HG03571 (cell line): ENCODE measurements around the gene FARSA.
"Not testable (repeated sequence)": the region's sequence is repeated elsewhere in the genome, so short reads cannot be mapped to it uniquely, and the experiment has no call there.

Experiments
- ATAC-seq: cut with Tn5 transposase; IDR thresholded peaks from one replicate; pipeline ENCODE4 v1.9.1; 2021; ENCODE audit not compliant: unreplicated experiment

The FARSA gene

GRCh38 chr19:12933287-12934072 is at the start of gene FARSA:
TSS of gene FARSA (minus strand) at chr19:12933711. CDS start at chr19:12933696, 15 bp downstream.
- ATAC-seq: peak; percentile 36

GRCh38 chr19:12983091-12983490 is 49.6 kb upstream of the FARSA start:
- no peak for ATAC-seq

- no peak for ATAC-seq
These were observed 49.1 kb upstream of the FARSA start for GRCh38 chr19:12982648-12983047.

- ATAC-seq: no peak
These were observed 46.5 kb upstream of the FARSA start for GRCh38 chr19:12979974-12980373.

- ATAC-seq: not testable (repeated sequence)
These were observed 42.6 kb upstream of the FARSA start for GRCh38 chr19:12976109-12976508.

GRCh38 chr19:12975221-12975741 is 41.8 kb upstream of the FARSA start:
- ATAC-seq: no peak

GRCh38 chr19:12974301-12975220 is 41.0 kb upstream of the FARSA start:
- no peak for ATAC-seq

- ATAC-seq: no peak
These were observed 39.7 kb upstream of the FARSA start for GRCh38 chr19:12973236-12973635.

- ATAC-seq: no peak
These were observed 36.7 kb upstream of the FARSA start for GRCh38 chr19:12970070-12970820.

- ATAC-seq: no peak
These were observed 35.9 kb upstream of the FARSA start, which contains the start of gene DAND5 for GRCh38 chr19:12969292-12969988. TSS of gene DAND5 (plus strand) at chr19:12969576. CDS start at chr19:12969661, 85 bp downstream.

GRCh38 chr19:12967907-12968306 is 34.4 kb upstream of the FARSA start:
- ATAC-seq: no peak

- ATAC-seq: no peak
These were observed 32.3 kb upstream of the FARSA start for GRCh38 chr19:12965812-12966135.

- ATAC-seq: no peak
These were observed 31.7 kb upstream of the FARSA start for GRCh38 chr19:12965017-12965811.

GRCh38 chr19:12959481-12959880 is 26.0 kb upstream of the FARSA start:
- ATAC-seq: no peak

GRCh38 chr19:12957389-12957952 is 24.0 kb upstream of the FARSA start:
- not testable (repeated sequence) for ATAC-seq

- ATAC-seq: peak; percentile 68
These were observed 23.2 kb upstream of the FARSA start, which contains the start of gene GADD45GIP1 for GRCh38 chr19:12956446-12957388. TSS of gene GADD45GIP1 (minus strand) at chr19:12957223. CDS start at chr19:12957212, 11 bp downstream.

- ATAC-seq: no peak
These were observed 22.5 kb upstream of the FARSA start for GRCh38 chr19:12955996-12956395.

- ATAC-seq: not testable (repeated sequence)
These were observed 22.1 kb upstream of the FARSA start for GRCh38 chr19:12955575-12955974.
